HEK293 (cell line): ENCODE data around the gene ACOT8.

Experiments used
- CTCF ChIA-PET: fragments of 350-600 bp; formaldehyde crosslinking; extraction: SDS; loops from one replicate; lab custom pipeline; 2021; ENCODE audit warnings: antibody characterized with exemption; lab: Yijun Ruan, JAX
- POLR2A ChIA-PET: fragments of 300-600 bp; formaldehyde crosslinking; extraction: SDS; loops from one replicate; lab custom pipeline; 2020; ENCODE audit warnings: antibody characterized with exemption, inconsistent platforms; lab: Yijun Ruan, JAX
- H3K27ac ChIP-seq: fragments of 200-500 bp; sonication (Bioruptor generic); 2 replicates; pipeline ENCODE4 v1.5.1; 2014; ENCODE audit warnings: low read depth, low read length, control low read depth, inconsistent platforms; ENCODE audit errors: extremely low read depth
- H3K36me3 ChIP-seq, 2 experiments: fragments of 200-500 bp in 1 of 2; sonication (Bioruptor generic) in 1 of 2; 1 replicate in 1 of 2; 2 replicates in 1 of 2; pipeline ENCODE4 v1.5.1; 2014 to 2017; ENCODE audit warnings: inconsistent platforms in 2 of 2, low read length in 2 of 2; ENCODE audit not compliant: control insufficient read depth in 2 of 2, insufficient read depth in 1 of 2
- H3K4me1 ChIP-seq: fragments of 200-500 bp; sonication (Bioruptor generic); 2 replicates; pipeline ENCODE4 v1.5.1; 2014; ENCODE audit warnings: mild to moderate bottlenecking, low read length, inconsistent platforms; ENCODE audit not compliant: control insufficient read depth, insufficient read depth
- H3K4me3 ChIP-seq: 2 replicates; pipeline ENCODE4 v1.5.1; 2011; ENCODE audit warnings: low read depth, mild to moderate bottlenecking, control low read depth, low read length, moderate library complexity
- H3K9me3 ChIP-seq: fragments of 200-500 bp; sonication (Bioruptor generic); 2 replicates; pipeline ENCODE4 v1.5.1; 2014; ENCODE audit warnings: low read depth, low read length, inconsistent platforms; ENCODE audit not compliant: control insufficient read depth, insufficient read depth
- GLI2 ChIP-seq: fragments of 450-650 bp; formaldehyde crosslinking; IDR thresholded peaks from 2 replicates; pipeline ENCODE4; 2017; ENCODE audit warnings: missing biosample characterization, missing genetic modification characterization, low read depth, borderline replicate concordance
- GLIS2 ChIP-seq: fragments of 450-650 bp; formaldehyde crosslinking; IDR thresholded peaks from 2 replicates; pipeline ENCODE4 v1.5.1; 2016; ENCODE audit warnings: missing biosample characterization, missing genetic modification characterization
- IKZF3 ChIP-seq: fragments of 450-650 bp; IDR thresholded peaks from 2 replicates; pipeline ENCODE4 v1.5.0; 2018; ENCODE audit warnings: missing biosample characterization, mild to moderate bottlenecking, missing genetic modification characterization, moderate library complexity
- KLF1 ChIP-seq: fragments of 450-650 bp; formaldehyde crosslinking; IDR thresholded peaks from 2 replicates; pipeline ENCODE4 v1.5.1; 2016; ENCODE audit warnings: missing biosample characterization, missing genetic modification characterization
- KLF10 ChIP-seq: fragments of 450-650 bp; IDR thresholded peaks from 2 replicates; pipeline ENCODE4 v1.5.1; 2018; ENCODE audit warnings: missing biosample characterization, mild to moderate bottlenecking, missing genetic modification characterization
- KLF8 ChIP-seq: fragments of 450-650 bp; formaldehyde crosslinking; IDR thresholded peaks from 2 replicates; pipeline ENCODE4 v1.5.1; 2016; ENCODE audit warnings: missing biosample characterization, missing genetic modification characterization
- TRIM28 ChIP-seq: IDR thresholded peaks from 2 replicates; pipeline ENCODE4 v1.6.1; 2011; ENCODE audit warnings: low read length, control low read depth, borderline replicate concordance
- ZBTB17 ChIP-seq: fragments of 450-650 bp; formaldehyde crosslinking; IDR thresholded peaks from 2 replicates; pipeline ENCODE4 v1.5.1; 2016; ENCODE audit warnings: missing biosample characterization, missing genetic modification characterization
- ZBTB20 ChIP-seq: fragments of 450-650 bp; formaldehyde crosslinking; IDR thresholded peaks from 2 replicates; pipeline ENCODE4 v1.5.1; 2016; ENCODE audit warnings: missing biosample characterization, missing genetic modification characterization
- ZBTB48 ChIP-seq: fragments of 450-650 bp; formaldehyde crosslinking; IDR thresholded peaks from 2 replicates; pipeline ENCODE4 v1.5.1; 2016; ENCODE audit warnings: missing biosample characterization, missing genetic modification characterization
- ZNF214 ChIP-seq: fragments of 450-650 bp; formaldehyde crosslinking; IDR thresholded peaks from 2 replicates; pipeline ENCODE4 v1.5.1; 2017; ENCODE audit warnings: missing biosample characterization, mild to moderate bottlenecking, missing genetic modification characterization, borderline replicate concordance
- ZNF274 ChIP-seq, 2 experiments: fragments of 200-500 bp in 1 of 2; fragments of 450-650 bp in 1 of 2; sonication (Bioruptor generic) in 1 of 2; formaldehyde crosslinking in 1 of 2; IDR thresholded peaks; 2 replicates each; pipeline versions ENCODE4 v1.5.1 to v1.6.1; 2014 to 2016; ENCODE audit warnings: borderline replicate concordance in 1 of 2, inconsistent platforms in 1 of 2, low read length in 1 of 2, missing biosample characterization in 1 of 2, missing genetic modification characterization in 1 of 2
- ZNF335 ChIP-seq: fragments of 450-650 bp; formaldehyde crosslinking; conservative IDR thresholded peaks from 2 replicates; pipeline ENCODE4 v1.5.1; 2016; ENCODE audit warnings: missing biosample characterization, missing genetic modification characterization
- ZNF518A ChIP-seq: fragments of 450-650 bp; formaldehyde crosslinking; conservative IDR thresholded peaks from 2 replicates; pipeline ENCODE4 v1.5.1; 2016; ENCODE audit warnings: low read depth, missing biosample characterization, missing genetic modification characterization
- ZNF600 ChIP-seq: fragments of 450-650 bp; formaldehyde crosslinking; IDR thresholded peaks from 2 replicates; pipeline ENCODE4 v1.5.1; 2016; ENCODE audit warnings: missing biosample characterization, missing genetic modification characterization
- ZNF629 ChIP-seq: fragments of 450-650 bp; formaldehyde crosslinking; IDR thresholded peaks from 2 replicates; pipeline ENCODE4 v1.5.1; 2017; ENCODE audit warnings: missing biosample characterization, missing genetic modification characterization
- ZNF639 ChIP-seq: fragments of 450-650 bp; formaldehyde crosslinking; IDR thresholded peaks from 2 replicates; pipeline ENCODE4 v1.5.1; 2016; ENCODE audit warnings: missing biosample characterization, missing genetic modification characterization
- ZNF701 ChIP-seq: fragments of 450-650 bp; formaldehyde crosslinking; IDR thresholded peaks from 2 replicates; pipeline ENCODE4 v1.5.1; 2016; ENCODE audit warnings: missing biosample characterization, missing genetic modification characterization
- TF ChIP-seq, protein P1 (sequence below): fragments of 450-650 bp; formaldehyde crosslinking; IDR thresholded peaks from 2 replicates; pipeline ENCODE4 v1.5.1; 2016; ENCODE audit warnings: missing biosample characterization, missing genetic modification characterization
- TF ChIP-seq, protein P2 (sequence below): fragments of 450-650 bp; formaldehyde crosslinking; IDR thresholded peaks from 2 replicates; pipeline ENCODE4 v1.5.1; 2017; ENCODE audit warnings: missing biosample characterization, missing genetic modification characterization
- TF ChIP-seq, protein P3 (sequence below): fragments of 450-650 bp; formaldehyde crosslinking; IDR thresholded peaks from 2 replicates; pipeline ENCODE4 v1.5.1; 2016; ENCODE audit warnings: missing biosample characterization, missing genetic modification characterization
- TF ChIP-seq, protein P4 (sequence below): fragments of 450-650 bp; formaldehyde crosslinking; IDR thresholded peaks from 2 replicates; pipeline ENCODE4 v1.5.1; 2016; ENCODE audit warnings: missing biosample characterization, missing genetic modification characterization, low read depth

Gene ACOT8

GRCh38 chr20:45860560-45861220 lies 3.5 kb upstream of the ACOT8 start:
- no peak overlapping the region; the same call in 1 of the 2 replicates for H3K27ac ChIP-seq
- no peak overlapping the region for H3K4me3 ChIP-seq
- CTCF ChIA-PET: interaction anchor here (0.6 to 1.4 kb wide), 2 partner anchors 62 to 149 kb away, joined by 5 to 9 read pairs; no protein-coding TSS in a partner anchor
- H3K4me1 ChIP-seq: peaks cover 5% of the 10 kb centered on the region
- no peaks in the 10 kb centered on the region for H3K9me3 ChIP-seq
- no peaks in the 10 kb centered on the region for H3K36me3 ChIP-seq
- POLR2A ChIA-PET: interaction anchor here (0.6 to 1.4 kb wide), 5 partner anchors 17 to 75 kb away, joined by 3 to 4 read pairs (median 3); no protein-coding TSS in a partner anchor
- TF ChIP-seq KLF1: 0 out of 2 replicates have a peak, but pooled peaks have one; percentile 18
- no peak for TF ChIP-seq IKZF3 (tag by site-specific recombination)
- peak; percentile 50; the same call in 1 of the 2 replicates for TF ChIP-seq KLF8 (tag by site-specific recombination)
- 0 out of 2 replicates have a peak, but pooled peaks have one; percentile 18 for TF ChIP-seq GLIS2 (tag by site-specific recombination)
- peak; percentile 59 for TF ChIP-seq ZBTB48
- no peak for TF ChIP-seq TRIM28
- TF ChIP-seq ZNF518A: no peak
- TF ChIP-seq ZNF600 (tag by site-specific recombination): peak; percentile 47
- TF ChIP-seq ZNF335: peak; percentile 40
- TF ChIP-seq GLI2 (tag by site-specific recombination): no peak
- peak; percentile 71 for TF ChIP-seq ZNF639
- TF ChIP-seq KLF10: peak; percentile 45; the same call in 1 of the 2 replicates
- no peak for TF ChIP-seq ZNF214 (tag by site-specific recombination)
- no peak for TF ChIP-seq ZNF701
- TF ChIP-seq ZBTB20: no peak
- peak; percentile 55 for TF ChIP-seq ZBTB17 (tag by site-specific recombination)
- TF ChIP-seq, protein P1, sequence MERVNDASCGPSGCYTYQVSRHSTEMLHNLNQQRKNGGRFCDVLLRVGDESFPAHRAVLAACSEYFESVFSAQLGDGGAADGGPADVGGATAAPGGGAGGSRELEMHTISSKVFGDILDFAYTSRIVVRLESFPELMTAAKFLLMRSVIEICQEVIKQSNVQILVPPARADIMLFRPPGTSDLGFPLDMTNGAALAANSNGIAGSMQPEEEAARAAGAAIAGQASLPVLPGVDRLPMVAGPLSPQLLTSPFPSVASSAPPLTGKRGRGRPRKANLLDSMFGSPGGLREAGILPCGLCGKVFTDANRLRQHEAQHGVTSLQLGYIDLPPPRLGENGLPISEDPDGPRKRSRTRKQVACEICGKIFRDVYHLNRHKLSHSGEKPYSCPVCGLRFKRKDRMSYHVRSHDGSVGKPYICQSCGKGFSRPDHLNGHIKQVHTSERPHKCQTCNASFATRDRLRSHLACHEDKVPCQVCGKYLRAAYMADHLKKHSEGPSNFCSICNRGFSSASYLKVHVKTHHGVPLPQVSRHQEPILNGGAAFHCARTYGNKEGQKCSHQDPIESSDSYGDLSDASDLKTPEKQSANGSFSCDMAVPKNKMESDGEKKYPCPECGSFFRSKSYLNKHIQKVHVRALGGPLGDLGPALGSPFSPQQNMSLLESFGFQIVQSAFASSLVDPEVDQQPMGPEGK: peak; percentile 45; the same call in 1 of the 2 replicates
- TF ChIP-seq ZNF274 (IDR thresholded peaks at IDR 0.05; ENCODE audit: low read length): no peak
- no peak for TF ChIP-seq ZNF274 (tag by site-specific recombination; IDR thresholded peaks at IDR 0.05; ENCODE audit: borderline replicate concordance)
- TF ChIP-seq, protein P2, sequence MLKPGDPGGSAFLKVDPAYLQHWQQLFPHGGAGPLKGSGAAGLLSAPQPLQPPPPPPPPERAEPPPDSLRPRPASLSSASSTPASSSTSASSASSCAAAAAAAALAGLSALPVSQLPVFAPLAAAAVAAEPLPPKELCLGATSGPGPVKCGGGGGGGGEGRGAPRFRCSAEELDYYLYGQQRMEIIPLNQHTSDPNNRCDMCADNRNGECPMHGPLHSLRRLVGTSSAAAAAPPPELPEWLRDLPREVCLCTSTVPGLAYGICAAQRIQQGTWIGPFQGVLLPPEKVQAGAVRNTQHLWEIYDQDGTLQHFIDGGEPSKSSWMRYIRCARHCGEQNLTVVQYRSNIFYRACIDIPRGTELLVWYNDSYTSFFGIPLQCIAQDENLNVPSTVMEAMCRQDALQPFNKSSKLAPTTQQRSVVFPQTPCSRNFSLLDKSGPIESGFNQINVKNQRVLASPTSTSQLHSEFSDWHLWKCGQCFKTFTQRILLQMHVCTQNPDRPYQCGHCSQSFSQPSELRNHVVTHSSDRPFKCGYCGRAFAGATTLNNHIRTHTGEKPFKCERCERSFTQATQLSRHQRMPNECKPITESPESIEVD (tag by site-specific recombination): 0 out of 2 replicates have a peak, but pooled peaks have one; percentile 33
- TF ChIP-seq, protein P3, sequence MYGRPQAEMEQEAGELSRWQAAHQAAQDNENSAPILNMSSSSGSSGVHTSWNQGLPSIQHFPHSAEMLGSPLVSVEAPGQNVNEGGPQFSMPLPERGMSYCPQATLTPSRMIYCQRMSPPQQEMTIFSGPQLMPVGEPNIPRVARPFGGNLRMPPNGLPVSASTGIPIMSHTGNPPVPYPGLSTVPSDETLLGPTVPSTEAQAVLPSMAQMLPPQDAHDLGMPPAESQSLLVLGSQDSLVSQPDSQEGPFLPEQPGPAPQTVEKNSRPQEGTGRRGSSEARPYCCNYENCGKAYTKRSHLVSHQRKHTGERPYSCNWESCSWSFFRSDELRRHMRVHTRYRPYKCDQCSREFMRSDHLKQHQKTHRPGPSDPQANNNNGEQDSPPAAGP (tag by site-specific recombination): peak; percentile 81
- TF ChIP-seq ZNF629 (tag by site-specific recombination): peak; percentile 99
- TF ChIP-seq, protein P4, sequence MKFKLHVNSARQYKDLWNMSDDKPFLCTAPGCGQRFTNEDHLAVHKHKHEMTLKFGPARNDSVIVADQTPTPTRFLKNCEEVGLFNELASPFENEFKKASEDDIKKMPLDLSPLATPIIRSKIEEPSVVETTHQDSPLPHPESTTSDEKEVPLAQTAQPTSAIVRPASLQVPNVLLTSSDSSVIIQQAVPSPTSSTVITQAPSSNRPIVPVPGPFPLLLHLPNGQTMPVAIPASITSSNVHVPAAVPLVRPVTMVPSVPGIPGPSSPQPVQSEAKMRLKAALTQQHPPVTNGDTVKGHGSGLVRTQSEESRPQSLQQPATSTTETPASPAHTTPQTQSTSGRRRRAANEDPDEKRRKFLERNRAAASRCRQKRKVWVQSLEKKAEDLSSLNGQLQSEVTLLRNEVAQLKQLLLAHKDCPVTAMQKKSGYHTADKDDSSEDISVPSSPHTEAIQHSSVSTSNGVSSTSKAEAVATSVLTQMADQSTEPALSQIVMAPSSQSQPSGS (tag by site-specific recombination): peak; percentile 28; the same call in 1 of the 2 replicates
